ENCODE measurements around the gene LGR5.
"Not testable (repeated sequence)": the region's sequence is repeated elsewhere in the genome, so short reads cannot be mapped to it uniquely, and the experiment has no call there.

The LGR5 gene

DNA sequence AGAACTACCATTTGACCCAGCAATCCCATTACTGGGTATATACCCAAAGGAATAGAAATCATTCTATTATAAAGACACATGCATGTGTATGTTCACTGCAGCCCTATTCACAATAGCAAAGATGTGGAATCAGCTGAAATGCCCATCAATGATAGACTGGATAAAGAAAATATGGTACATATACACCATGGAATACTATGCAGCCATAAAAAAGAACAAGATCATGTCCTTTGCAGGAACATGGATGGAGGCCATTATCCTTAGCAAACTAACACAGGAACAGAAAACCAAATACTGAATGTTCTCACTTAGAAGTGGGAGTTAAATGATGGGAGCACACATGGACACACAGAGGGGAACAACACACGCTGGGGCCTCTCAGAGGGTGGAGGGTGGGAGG, 116.2 kb downstream of the LGR5 start:
- FAIRE-seq, result not testable (repeated sequence)

DNA sequence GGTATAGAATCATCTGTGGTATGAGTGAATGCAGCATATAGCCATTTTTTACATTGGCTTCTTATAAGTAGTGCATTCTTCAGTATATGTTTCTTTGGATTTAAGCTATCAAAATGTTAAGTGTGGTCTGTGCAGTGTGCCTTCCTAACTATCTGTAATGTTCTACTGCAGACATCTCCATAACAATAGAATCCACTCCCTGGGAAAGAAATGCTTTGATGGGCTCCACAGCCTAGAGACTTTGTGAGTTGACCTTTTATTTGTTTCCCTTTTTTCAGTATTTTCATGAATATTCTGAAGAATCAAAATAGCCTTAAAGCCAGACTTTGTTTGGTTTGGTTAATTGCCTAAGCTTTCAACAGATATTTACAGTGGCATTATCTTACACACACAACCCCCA, 116.8 kb downstream of the LGR5 start:
- FAIRE-seq, result peak; percentile 97

DNA sequence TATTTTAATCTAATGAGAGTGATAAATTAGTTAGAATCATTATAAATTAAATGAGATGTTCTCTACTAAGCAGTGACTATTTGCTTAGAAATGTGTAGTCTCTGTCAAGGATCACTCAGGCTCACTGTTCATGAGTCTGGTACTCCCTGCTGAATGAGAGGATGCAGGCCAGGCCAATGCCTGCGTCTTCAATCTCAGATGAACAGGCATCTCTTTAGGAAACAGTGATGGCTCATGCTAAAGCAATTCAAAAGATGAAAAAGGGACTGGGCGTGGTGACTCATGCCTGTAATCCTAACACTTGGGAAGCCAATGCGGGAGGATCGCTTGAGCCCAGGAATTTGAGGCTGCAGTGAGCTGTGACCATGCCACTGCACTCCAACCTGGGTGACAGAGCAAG, 117.3 kb downstream of the LGR5 start:
- FAIRE-seq, result no peak

DNA sequence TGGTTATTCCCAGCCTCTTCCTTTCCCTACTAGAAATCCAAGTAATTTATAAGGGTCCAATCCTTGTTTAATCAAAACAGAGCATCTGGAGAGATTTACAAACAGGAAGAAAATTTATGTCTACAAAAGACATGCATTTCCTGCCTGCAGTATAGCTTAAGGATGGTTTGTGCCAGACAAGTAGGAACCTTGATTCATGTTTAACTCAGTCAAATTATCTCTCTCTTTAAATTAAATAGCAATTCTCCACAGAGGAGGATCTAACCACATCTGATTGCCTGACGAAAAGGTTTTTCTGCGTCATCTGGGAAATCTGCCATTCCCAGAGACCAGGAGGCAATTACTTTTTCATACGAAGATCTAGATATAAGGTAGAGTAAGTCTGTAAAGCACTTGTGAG, 118.8 kb downstream of the LGR5 start:
- FAIRE-seq, result peak; percentile 91

DNA sequence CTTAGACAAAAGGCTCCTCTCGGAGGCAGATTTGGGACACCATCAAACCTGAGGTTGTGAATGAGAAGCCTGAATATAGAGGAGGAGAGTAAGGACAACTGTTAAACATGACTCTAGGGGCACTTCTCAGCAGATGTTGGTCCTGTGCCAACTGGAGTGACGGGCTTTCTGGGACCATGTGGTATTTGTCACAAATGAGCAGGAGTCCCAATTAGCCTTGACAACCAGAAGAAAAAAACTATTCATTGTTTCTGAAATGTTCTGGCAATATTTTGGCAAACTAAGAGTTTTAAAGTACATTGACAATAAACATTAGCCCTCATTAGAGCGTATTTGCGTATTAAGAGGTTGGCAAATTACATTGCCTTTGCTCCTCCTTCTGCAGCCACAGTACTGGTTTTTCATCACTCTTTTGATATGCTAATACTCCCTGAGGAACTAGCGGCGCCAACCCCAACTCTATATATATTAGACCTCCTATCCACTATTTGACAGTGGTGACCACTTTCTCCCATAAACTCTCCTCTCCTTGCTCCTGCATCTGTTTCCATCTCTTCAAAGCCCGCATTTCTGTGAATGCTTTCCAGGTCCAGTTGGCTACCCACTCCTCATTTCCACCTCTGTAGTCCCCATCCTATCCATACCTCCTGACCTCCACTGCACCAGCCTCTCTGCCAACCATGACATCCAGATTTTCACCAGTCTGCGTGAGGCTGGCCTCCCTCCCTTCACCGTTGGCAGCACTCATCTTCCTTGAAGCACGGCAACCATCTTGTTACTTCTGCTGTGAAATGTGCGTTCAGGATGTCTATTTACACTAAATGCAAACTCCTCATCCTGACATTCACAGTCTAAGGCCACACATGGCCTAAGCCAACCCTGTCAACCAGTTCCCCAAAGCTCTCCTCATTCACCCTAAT, 123.3 kb downstream of the LGR5 start:
- FAIRE-seq, result no peak

DNA sequence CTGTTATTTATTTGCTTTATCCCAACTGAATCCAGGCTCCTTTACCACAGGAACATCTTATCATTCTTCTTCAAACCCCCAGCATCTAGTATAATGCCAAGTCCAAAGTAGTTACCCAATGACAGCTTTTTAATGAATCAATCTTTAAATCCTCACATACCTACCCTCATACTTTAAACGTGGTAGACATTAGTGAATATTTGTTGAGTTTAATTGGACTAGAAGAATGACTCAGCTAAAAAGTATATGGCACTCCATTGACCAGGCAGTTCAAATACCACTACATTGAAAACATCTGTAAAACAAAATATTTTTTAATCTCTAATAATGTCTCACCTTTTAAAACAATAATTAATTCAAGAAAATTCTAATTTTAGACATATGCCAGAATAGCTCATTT, 125.9 kb downstream of the LGR5 start:
- FAIRE-seq, result no peak

DNA sequence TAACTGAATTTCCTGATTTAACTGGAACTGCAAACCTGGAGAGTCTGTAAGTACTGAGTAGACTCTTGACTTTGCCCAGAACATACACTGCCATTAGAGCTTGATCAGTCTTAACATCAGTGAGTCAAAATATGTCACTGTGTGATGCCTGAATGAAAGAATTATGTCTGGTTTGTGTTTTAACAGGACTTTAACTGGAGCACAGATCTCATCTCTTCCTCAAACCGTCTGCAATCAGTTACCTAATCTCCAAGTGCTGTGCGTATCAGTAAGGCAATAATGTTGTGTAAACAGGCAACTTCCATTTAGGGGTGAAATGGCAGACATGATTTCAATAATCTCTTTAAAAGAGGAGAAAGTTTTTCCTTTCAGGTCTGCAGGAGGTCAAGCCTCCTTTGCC, 127.1 kb downstream of the LGR5 start:
- no peak for FAIRE-seq

DNA sequence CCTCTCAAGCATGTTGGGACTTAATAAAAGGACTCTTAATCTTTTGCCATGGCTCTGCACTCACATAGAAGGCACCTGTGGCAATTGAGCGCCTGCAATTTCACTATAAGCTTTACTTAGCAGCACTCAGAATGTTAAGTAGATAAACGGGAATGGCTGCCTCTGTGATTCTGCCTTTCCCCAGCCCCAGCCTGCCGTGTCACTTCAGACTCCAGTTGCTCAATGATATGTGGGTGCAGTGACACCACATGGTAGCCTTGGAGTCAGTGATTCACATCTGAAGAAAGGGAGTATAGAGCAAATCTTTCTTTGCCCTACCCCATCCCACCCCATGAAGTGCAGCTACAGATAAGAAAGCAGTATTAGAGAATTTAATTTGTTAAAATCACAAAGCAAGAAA, 127.9 kb downstream of the LGR5 start:
- FAIRE-seq, result no peak

DNA sequence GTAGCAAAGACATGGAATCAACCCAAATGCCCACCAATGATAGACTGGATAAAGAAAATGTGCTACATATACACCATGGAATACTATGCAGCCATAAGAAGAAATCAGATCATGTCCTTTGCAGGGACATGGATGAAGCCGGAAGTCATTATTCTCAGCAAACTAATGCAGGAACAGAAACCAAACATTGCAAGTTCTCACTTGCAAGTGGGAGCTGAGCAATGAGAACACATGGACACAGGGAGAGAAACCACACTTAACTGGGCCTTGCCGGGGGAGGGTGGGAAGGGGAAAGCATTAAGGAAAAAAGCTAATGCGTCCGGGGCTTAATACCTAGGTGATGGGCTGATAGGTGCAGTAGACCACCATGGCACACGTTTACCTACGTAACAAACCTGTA, 130.3 kb downstream of the LGR5 start:
- FAIRE-seq, result not testable (repeated sequence)

DNA sequence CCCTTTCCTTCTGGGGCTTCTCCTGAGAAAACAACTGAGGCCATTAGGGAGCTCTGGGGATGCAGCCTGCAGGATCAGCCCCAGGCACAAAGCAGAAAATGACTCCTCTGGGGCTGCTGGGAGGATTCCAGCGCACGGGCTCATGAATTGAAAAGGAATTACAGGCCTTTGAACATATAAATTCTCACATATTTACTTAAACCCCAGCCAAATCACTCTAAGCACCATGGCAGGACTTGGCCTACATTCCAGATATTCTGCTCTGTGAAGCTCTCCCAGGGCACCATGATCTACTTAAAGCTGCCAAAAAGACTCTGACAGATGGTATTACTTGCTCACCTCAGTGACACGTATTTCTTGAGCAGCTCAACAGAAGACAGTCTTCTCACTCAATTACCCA, 136.9 kb downstream of the LGR5 start:
- FAIRE-seq, result no peak

DNA sequence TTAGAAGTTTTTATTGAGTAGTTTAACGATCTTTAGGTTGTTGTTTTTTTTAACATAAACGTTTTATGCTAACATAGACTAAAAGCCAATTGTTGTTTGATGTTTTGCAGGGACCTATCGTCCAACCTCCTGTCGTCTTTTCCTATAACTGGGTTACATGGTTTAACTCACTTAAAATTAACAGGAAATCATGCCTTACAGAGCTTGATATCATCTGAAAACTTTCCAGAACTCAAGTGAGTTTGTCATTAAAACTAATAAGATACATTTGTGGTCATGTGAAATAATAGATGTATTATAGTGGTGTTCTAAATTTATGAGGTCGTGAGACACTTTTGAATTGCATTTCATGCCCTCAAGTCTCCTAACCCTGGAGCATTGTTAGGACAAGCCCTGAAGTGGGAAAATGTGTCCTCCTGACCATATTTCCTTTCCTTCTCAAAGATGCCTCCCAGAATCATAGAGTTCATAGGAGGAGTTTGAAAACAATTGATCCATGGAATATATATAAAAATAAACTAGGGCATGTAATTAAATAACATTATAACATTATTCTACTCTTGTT, 139.2 kb downstream of the LGR5 start:
- FAIRE-seq, result no peak

DNA sequence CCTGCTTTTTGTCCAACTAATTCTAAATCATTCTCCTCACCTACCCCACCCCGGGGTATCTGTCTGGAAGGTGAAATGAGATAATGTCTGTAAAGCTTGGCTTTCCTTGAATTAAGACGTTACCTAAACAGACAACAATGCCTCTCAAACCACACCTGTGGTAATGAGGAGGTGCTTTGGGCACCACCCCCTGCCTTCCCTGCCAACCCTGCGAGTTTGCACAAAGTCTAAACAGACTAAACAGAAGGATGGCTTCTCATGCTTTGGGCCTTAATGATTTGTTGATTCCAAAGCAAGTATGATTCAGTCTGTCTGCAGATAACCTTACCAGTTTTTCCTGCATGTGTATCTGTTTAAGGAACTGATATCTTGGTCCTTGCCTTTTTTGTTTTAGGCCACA, 141.6 kb downstream of the LGR5 start:
- FAIRE-seq, result no peak

DNA sequence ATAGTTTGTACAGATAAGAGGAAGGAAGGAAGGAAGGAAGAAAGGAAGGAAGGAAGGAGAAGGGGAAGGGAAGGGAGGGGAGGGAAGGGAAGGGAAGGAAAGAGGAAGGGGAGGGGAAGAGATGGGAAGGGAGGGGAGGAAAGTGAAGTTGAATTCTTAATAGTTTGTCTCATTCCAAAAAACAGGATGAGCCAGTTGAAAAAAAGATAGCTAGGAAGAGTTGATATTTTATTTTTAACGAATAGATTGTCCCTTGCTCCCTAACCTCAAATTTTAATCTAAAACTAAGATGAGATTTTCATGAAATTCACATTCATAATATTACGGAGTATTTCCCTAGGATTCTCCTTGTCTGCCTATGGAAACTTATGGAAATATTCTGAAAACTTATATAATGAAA, 143.3 kb downstream of the LGR5 start:
- no peak for FAIRE-seq

DNA sequence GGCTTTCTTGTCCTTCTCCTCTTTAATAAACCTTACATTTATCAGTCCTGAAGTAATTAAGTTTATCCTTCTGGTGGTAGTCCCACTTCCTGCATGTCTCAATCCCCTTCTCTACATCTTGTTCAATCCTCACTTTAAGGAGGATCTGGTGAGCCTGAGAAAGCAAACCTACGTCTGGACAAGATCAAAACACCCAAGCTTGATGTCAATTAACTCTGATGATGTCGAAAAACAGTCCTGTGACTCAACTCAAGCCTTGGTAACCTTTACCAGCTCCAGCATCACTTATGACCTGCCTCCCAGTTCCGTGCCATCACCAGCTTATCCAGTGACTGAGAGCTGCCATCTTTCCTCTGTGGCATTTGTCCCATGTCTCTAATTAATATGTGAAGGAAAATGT, 144.8 kb downstream of the LGR5 start:
- no peak for FAIRE-seq

DNA sequence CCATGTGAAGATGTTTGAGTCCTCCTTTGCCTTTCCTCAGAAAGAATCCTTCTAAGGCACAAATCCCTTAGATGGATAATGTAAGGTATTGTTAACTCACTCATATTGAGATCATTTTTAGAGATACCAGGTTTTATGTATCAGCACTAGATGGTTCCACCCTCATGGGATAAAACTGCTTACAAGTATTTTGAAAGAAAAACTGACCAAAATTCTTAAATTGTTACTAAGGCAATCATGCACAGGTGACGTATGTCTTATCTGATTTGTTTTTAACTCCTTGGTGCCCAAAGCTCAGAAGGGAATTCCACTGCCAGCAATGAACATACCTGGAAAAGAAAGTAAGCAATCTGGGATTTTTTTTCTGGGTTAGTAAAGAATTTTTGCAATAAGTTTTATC, 145.6 kb downstream of the LGR5 start:
- FAIRE-seq, result no peak

DNA sequence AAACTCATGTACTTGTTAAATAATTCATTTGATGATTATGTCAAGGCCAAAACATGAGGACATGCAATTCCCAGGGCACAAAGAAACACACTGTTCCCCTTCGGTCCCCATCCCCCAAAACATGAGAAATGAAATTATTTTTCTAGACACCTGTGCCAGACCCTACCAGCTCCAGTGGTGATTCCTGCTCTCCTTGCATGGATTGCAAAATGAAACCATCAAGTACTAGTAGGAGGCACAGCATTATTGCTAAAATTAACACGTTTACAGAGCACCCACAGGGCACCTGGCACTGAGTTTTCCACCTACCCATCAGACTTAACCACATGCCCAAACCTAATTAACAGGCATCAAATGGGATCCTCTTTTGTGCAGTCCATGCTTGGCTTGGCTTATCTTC, 147.4 kb downstream of the LGR5 start:
- FAIRE-seq, result no peak

DNA sequence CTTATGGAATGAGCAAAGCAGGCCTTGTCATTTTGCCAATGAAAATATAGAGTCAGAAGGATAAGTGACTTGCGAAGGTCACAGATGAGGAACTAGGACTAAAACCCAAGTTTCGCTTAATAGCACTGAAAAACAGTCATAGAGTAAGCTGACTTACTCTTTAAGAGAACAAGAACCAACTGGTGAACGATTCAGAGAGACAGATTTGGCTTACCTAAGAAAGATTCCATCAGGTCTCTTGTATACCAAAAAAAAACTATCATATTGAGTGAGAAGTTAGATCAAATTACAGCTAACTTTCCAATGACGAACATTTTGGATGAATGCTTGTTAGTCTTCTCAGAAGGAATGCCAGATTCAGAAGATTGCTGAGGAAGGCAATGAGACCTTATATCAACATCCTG, 149.9 kb downstream of the LGR5 start:
- no peak for FAIRE-seq

DNA sequence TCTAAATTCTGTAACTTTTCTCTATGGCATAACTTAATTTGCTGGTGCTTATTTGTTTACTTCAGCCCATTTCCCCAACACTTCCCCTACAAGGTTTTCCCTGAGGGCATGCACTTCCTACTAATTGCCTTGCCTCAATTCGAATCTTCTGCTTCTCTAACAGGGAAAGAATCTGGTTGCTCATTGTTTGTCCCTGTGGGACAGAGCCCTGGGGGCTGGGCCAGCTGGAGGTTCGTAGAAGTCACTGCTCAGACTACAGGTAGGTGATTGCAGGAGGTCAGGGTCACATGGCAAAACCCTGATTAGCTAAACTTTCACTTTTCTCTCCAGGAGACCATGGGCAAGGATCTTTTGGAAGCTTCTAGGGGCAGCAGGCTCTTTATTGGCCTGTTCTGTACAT, 152.0 kb downstream of the LGR5 start:
- FAIRE-seq, result no peak

DNA sequence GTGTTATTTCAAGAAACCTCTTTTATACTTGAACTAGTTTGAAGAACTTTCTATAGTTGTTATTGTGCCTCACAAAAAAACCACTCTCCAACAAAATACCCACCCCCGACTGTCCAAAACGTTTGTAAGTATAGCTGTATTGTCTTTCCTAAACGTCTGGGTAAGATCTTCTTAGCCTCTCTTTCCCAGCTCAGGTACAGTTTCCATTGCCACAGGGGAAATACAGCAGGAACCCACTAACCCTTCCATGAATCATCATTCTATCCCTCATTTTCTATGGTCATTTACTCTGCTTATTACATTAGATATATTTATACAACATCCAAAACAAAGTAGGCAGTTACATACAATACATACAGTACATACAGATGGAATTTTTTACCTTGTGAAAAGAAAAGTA, 153.2 kb downstream of the LGR5 start:
- FAIRE-seq, result no peak

DNA sequence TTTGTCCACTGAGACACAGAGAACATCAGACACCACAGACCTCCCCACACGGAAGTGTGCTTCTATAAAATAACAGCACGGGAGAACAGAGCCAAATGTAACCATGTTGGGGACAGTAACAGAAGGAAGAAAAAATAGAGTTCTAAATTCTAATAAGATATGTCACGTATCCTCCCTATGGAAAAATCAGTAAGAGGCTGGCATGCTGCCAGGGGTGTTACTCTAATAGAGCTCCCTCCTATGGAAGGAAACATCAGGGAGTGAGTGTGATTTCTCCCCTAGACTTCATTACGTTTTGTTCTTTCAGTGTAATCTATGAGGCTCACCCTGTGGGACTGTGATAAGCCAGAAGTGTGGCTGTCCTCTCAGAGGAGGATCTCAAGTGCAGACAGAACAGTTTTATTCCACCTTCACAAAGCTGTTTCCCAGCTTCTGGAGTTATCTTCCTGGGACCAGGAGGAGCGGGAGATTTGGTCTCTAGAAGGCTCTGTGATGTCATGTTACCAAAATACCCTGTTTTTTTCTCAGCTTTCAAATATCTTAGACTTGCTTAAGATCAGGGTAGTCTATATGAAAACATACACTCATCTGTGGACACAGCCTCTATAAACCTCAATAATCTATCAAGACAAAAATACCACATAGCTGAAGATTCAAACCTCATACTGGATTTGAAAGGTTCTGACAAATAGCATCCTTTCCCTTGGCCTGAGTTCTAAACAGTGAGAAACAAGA, 154.8 kb downstream of the LGR5 start:
- no peak for FAIRE-seq

DNA sequence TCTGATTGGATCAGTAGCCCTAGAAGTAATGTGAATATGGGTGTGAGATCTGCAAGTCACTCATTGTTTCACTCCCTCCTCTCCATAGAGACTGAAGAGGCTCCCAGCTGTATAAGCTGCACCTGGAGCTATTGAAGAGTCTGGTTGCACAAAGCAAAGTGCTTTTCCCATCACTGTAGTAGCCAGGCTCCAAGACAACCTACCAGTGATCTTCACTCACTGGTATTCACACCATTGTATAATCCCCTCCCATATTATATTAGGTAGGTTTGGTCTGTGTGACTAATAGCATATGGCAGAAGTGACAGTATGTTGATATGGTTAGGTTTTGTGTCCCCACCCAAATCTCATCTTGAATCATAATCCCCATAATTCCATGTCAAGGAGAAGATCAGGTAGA, 159.6 kb downstream of the LGR5 start:
- no peak for FAIRE-seq

DNA sequence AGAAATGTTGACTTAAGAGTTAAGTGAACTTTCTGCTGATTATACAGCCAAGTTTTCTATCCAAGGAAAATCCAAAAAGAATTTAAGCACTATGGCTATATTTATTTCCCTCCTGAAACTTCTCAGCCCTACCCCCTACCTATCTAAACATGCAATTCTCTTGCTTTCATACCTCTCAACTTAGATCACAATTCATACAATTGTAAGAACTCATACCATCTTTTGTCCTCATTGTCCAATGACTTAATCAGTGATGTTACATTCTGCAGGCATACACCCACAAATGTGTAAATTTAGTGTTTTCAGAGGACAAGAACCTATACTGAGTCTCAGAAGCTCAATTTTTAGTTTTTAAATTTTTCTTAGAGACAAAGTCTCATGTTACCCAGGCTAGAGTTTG, 161.9 kb downstream of the LGR5 start:
- FAIRE-seq, result no peak

DNA sequence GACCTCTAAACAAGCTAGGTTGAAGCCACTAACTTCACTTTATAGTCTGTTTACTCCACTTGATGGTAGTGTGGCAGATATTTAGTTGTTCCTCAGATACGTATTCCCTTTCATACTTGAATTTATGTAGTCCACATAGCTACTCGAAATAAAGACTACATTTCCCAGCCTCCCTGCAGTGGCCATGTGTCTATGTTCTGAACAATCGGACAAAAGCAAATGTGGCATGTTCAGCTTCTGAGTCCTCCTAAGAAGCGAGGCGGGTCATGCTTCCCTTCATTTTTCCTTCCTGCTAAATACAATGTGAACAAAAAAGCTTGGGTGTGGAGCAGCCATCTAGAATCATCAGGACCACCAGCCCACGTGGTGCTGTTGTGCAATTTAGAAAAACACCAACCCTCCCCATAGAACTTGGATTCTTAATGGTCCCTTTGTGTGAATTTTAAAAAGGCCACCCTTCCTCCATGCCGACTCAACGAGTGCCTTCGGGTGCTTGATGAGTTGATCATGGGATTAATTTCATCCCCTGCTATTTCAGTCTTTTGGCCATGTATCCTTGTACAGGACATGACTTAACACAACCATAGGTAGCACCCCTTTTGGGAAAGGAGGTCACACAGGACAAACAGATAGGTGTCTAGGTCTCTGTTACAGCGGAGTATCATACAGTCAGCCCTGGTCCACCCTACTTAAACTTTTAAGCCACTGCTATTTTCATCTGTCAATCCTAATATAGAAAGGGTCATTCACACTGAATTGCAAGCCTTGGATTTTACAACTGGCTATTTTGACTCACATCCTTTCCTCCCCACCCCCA, 163.4 kb downstream of the LGR5 start:
- FAIRE-seq, result no peak
